T-helper 1 cell treated with Interleukin-12 subunit alpha and Interleukin-12 subunit beta and Interleukin-4 antibody, amounts not matched to agents 30 μg/mL and 1 μg/mL, for 36 hours (primary cell): ENCODE data around the gene ERI3.
"Not testable (repeated sequence)": the region's sequence is repeated elsewhere in the genome, so short reads cannot be mapped to it uniquely, and the experiment has no call there.

Experiments
- H3K27ac Mint-ChIP-seq: one replicate; pipeline ENCODE4 v1.8.0; 2021; ENCODE audit warnings: mild to moderate bottlenecking, mixed read lengths
- H3K27me3 Mint-ChIP-seq: one replicate; pipeline ENCODE4 v1.8.0; 2021; ENCODE audit warnings: low read depth, mixed read lengths
- H3K36me3 Mint-ChIP-seq: one replicate; pipeline ENCODE4 v1.8.0; 2021; ENCODE audit warnings: low read depth, mixed read lengths
- H3K4me1 Mint-ChIP-seq: one replicate; pipeline ENCODE4 v1.8.0; 2021; ENCODE audit warnings: low read depth, mixed read lengths
- H3K4me3 Mint-ChIP-seq: one replicate; pipeline ENCODE4 v1.8.0; 2021; ENCODE audit warnings: mild to moderate bottlenecking, moderate library complexity, mixed read lengths
- H3K9me3 Mint-ChIP-seq: one replicate; pipeline ENCODE4 v1.8.0; 2021; ENCODE audit warnings: mixed read lengths

The ERI3 gene

GRCh38 chr1:44220755-44221154 lies 134.3 kb downstream of the ERI3 start:
- Mint-ChIP-seq H3K4me3 (no peak overlapping the region), H3K36me3 (peaks cover 22% of the 10 kb centered on the region), H3K27ac (no peak overlapping the region)

GRCh38 chr1:44220001-44220751 lies 134.9 kb downstream of the ERI3 start:
- peaks cover 24% of the 10 kb centered on the region for H3K36me3 Mint-ChIP-seq
- no peaks in the 10 kb centered on the region for H3K27me3 Mint-ChIP-seq
- peaks cover 8% of the 10 kb centered on the region for H3K4me1 Mint-ChIP-seq
- H3K9me3 Mint-ChIP-seq = no peaks in the 10 kb centered on the region
- H3K27ac Mint-ChIP-seq = no peak overlapping the region
- no peak overlapping the region for H3K4me3 Mint-ChIP-seq

More at GRCh38 chr1:44220755-44221154, 134.3 kb downstream of the ERI3 start:
- no peaks in the 10 kb centered on the region for H3K9me3 Mint-ChIP-seq
- peaks cover 6% of the 10 kb centered on the region for H3K4me1 Mint-ChIP-seq
- no peaks in the 10 kb centered on the region for H3K27me3 Mint-ChIP-seq

- Mint-ChIP-seq H3K4me1 (peaks cover 16% of the 10 kb centered on the region), H3K27me3 (no peaks in the 10 kb centered on the region), H3K4me3 (no peak overlapping the region), H3K27ac (no peak overlapping the region), H3K36me3 (peaks cover 27% of the 10 kb centered on the region), H3K9me3 (no peaks in the 10 kb centered on the region)
These were observed 135.8 kb downstream of the ERI3 start for GRCh38 chr1:44219301-44219626.

- Mint-ChIP-seq H3K27me3 (no peaks in the 10 kb centered on the region), H3K4me1 (peaks cover 20% of the 10 kb centered on the region), H3K27ac (no peak overlapping the region), H3K9me3 (no peaks in the 10 kb centered on the region), H3K4me3 (peak overlapping the region; percentile 31), H3K36me3 (peaks cover 31% of the 10 kb centered on the region)
These were observed 136.4 kb downstream of the ERI3 start for GRCh38 chr1:44218503-44219300.

GRCh38 chr1:44217809-44218410 lies 137.1 kb downstream of the ERI3 start:
- Mint-ChIP-seq H3K36me3 (peaks cover 32% of the 10 kb centered on the region), H3K27ac (no peak overlapping the region), H3K4me1 (peaks cover 22% of the 10 kb centered on the region), H3K9me3 (no peaks in the 10 kb centered on the region), H3K4me3 (no peak overlapping the region), H3K27me3 (no peaks in the 10 kb centered on the region)

- Mint-ChIP-seq H3K4me3 (peak within 1 kb of the TSS; percentile 91), H3K27me3 (no peaks in the 10 kb centered on the region), H3K9me3 (no peaks in the 10 kb centered on the region), H3K4me1 (peaks cover 30% of the 10 kb centered on the region), H3K27ac (peak within 1 kb of the TSS; percentile 95), H3K36me3 (peaks cover 22% of the 10 kb centered on the region)
These were observed 141.6 kb downstream of the ERI3 start, which contains the start of gene DMAP1 for GRCh38 chr1:44213222-44214112. DMAP1 (plus strand) TSS chr1:44213471; CDS start chr1:44213754, 283 bp downstream.

- Mint-ChIP-seq H3K9me3 (no peaks in the 10 kb centered on the region), H3K27ac (peak overlapping the region; percentile 95)
These were observed 142.5 kb downstream of the ERI3 start for GRCh38 chr1:44212355-44213221.

GRCh38 chr1:44210595-44210994 lies 144.5 kb downstream of the ERI3 start:
- Mint-ChIP-seq H3K4me3 (no peak overlapping the region), H3K9me3 (no peaks in the 10 kb centered on the region), H3K4me1 (peaks cover 26% of the 10 kb centered on the region), H3K36me3 (peaks cover 12% of the 10 kb centered on the region), H3K27ac (no peak overlapping the region), H3K27me3 (no peaks in the 10 kb centered on the region)

More at GRCh38 chr1:44212355-44213221, 142.5 kb downstream of the ERI3 start:
- no peaks in the 10 kb centered on the region for H3K27me3 Mint-ChIP-seq
- H3K36me3 Mint-ChIP-seq = peaks cover 19% of the 10 kb centered on the region
- H3K4me1 Mint-ChIP-seq = peaks cover 30% of the 10 kb centered on the region
- H3K4me3 Mint-ChIP-seq = peak overlapping the region; percentile 91

- Mint-ChIP-seq H3K36me3 (peaks cover 2% of the 10 kb centered on the region), H3K27ac (no peak overlapping the region), H3K9me3 (no peaks in the 10 kb centered on the region), H3K27me3 (no peaks in the 10 kb centered on the region), H3K4me1 (peaks cover 10% of the 10 kb centered on the region), H3K4me3 (no peak overlapping the region)
These were observed 146.8 kb downstream of the ERI3 start for GRCh38 chr1:44208226-44208625.

GRCh38 chr1:44206545-44206944 lies 148.5 kb downstream of the ERI3 start:
- not testable (repeated sequence) for H3K27me3 Mint-ChIP-seq, H3K27ac Mint-ChIP-seq, H3K4me1 Mint-ChIP-seq, H3K9me3 Mint-ChIP-seq, H3K36me3 Mint-ChIP-seq, H3K4me3 Mint-ChIP-seq

GRCh38 chr1:44200336-44200735 lies 154.7 kb downstream of the ERI3 start:
- H3K27me3 Mint-ChIP-seq = no peaks in the 10 kb centered on the region
- H3K36me3 Mint-ChIP-seq = no peaks in the 10 kb centered on the region
- H3K9me3 Mint-ChIP-seq = no peaks in the 10 kb centered on the region
- no peaks in the 10 kb centered on the region for H3K4me1 Mint-ChIP-seq
- no peak overlapping the region for H3K27ac Mint-ChIP-seq
- no peak overlapping the region for H3K4me3 Mint-ChIP-seq

GRCh38 chr1:44174630-44175029 lies 180.4 kb downstream of the ERI3 start:
- H3K27me3 Mint-ChIP-seq = peaks cover 7% of the 10 kb centered on the region
- peaks cover 9% of the 10 kb centered on the region for H3K9me3 Mint-ChIP-seq
- H3K36me3 Mint-ChIP-seq = no peaks in the 10 kb centered on the region
- no peak overlapping the region for H3K4me3 Mint-ChIP-seq
- H3K4me1 Mint-ChIP-seq = no peaks in the 10 kb centered on the region
- no peak overlapping the region for H3K27ac Mint-ChIP-seq
